ENCODE results near the gene EML4. TPM values are rescaled to one million over a fixed set of nuclear protein-coding genes. Genes with fewer than 3 reads are reported as not detected.

The EML4 gene
- total and polyA plus RNA-seq, 4 donors = 9.6 to 51.9 (median 30.8) TPM

GRCh38 chr2:42203792-42204191, 34.6 kb downstream of the EML4 start:
- no peak for ATAC-seq (ENCODE audit: low FRiP score)
- WGBS, 2 donors = 92 to 94% methylated on average over 4 of the region's 4 CpGs
- Histone ChIP-seq H3K4me1 (ENCODE audit: control insufficient read depth in 1 of 2, insufficient read depth in 2 of 2, low read length in 2 of 2) (no peaks in the 10 kb centered on the region), H3K9me3 (ENCODE audit: control insufficient read depth, low read length) (no peaks in the 10 kb centered on the region), H3K27ac (ENCODE audit: low read depth in 1 of 2, low read length in 2 of 2) (no peak overlapping the region), H3K4me3 (ENCODE audit: low read length in 2 of 2) (no peak overlapping the region), H3K36me3 (ENCODE audit: control insufficient read depth in 1 of 2, insufficient read depth in 2 of 2, low read length in 1 of 2) (no peaks in the 10 kb centered on the region), H3K27me3 (ENCODE audit: control insufficient read depth in 1 of 2, insufficient read depth in 2 of 2, low read length in 1 of 2) (no peaks in the 10 kb centered on the region)
- no peak for DNase-seq
- intact Hi-C loops (cut with DNase I) = no loop called here

- H3K4me3 ChIP-seq (ENCODE audit: low read length in 2 of 2) = no peak overlapping the region
- no peaks in the 10 kb centered on the region for H3K9me3 ChIP-seq (ENCODE audit: control insufficient read depth, low read length)
- intact Hi-C loops (cut with DNase I) = no loop called here
- H3K27ac ChIP-seq (ENCODE audit: low read depth in 1 of 2, low read length in 2 of 2) = no peak overlapping the region
- DNase-seq = no peak
- no peak for ATAC-seq (ENCODE audit: low FRiP score)
- H3K36me3 ChIP-seq (ENCODE audit: control insufficient read depth in 1 of 2, insufficient read depth in 2 of 2, low read length in 1 of 2) = no peaks in the 10 kb centered on the region
- no peaks in the 10 kb centered on the region for H3K4me1 ChIP-seq (ENCODE audit: control insufficient read depth in 1 of 2, insufficient read depth in 2 of 2, low read length in 2 of 2)
- H3K27me3 ChIP-seq (ENCODE audit: control insufficient read depth in 1 of 2, insufficient read depth in 2 of 2, low read length in 1 of 2) = no peaks in the 10 kb centered on the region
Observed at GRCh38 chr2:42205337-42205736, 36.2 kb downstream of the EML4 start.

- ATAC-seq (ENCODE audit: low FRiP score) (no peak), DNase-seq (no peak)
- Histone ChIP-seq H3K4me3 (ENCODE audit: low read length in 2 of 2) (no peak overlapping the region), H3K36me3 (ENCODE audit: control insufficient read depth in 1 of 2, insufficient read depth in 2 of 2, low read length in 1 of 2) (no peaks in the 10 kb centered on the region), H3K9me3 (ENCODE audit: control insufficient read depth, low read length) (no peaks in the 10 kb centered on the region), H3K4me1 (ENCODE audit: control insufficient read depth in 1 of 2, insufficient read depth in 2 of 2, low read length in 2 of 2) (peaks cover 0 to 2% of the 10 kb centered on the region in 2 donors), H3K27me3 (ENCODE audit: control insufficient read depth in 1 of 2, insufficient read depth in 2 of 2, low read length in 1 of 2) (no peaks in the 10 kb centered on the region), H3K27ac (ENCODE audit: low read depth in 1 of 2, low read length in 2 of 2) (no peak overlapping the region)
- 94 to 98% methylated on average over 5 of the region's 5 CpGs for WGBS, 2 donors
- intact Hi-C loops (cut with DNase I) = no loop called here
Observed at GRCh38 chr2:42207826-42208225, 38.7 kb downstream of the EML4 start.

- DNase-seq (no peak), ATAC-seq (ENCODE audit: low FRiP score) (no peak)
- Histone ChIP-seq H3K4me3 (ENCODE audit: low read length in 2 of 2) (no peak overlapping the region), H3K36me3 (ENCODE audit: control insufficient read depth in 1 of 2, insufficient read depth in 2 of 2, low read length in 1 of 2) (no peaks in the 10 kb centered on the region), H3K4me1 (ENCODE audit: control insufficient read depth in 1 of 2, insufficient read depth in 2 of 2, low read length in 2 of 2) (peaks cover 1 to 2% of the 10 kb centered on the region in 2 donors), H3K27me3 (ENCODE audit: control insufficient read depth in 1 of 2, insufficient read depth in 2 of 2, low read length in 1 of 2) (no peaks in the 10 kb centered on the region), H3K27ac (ENCODE audit: low read depth in 1 of 2, low read length in 2 of 2) (no peak overlapping the region), H3K9me3 (ENCODE audit: control insufficient read depth, low read length) (no peaks in the 10 kb centered on the region)
- 97% methylated on average over 2 of the region's 2 CpGs for WGBS, 2 donors
- intact Hi-C loops (cut with DNase I) = no loop called here
Observed at GRCh38 chr2:42210203-42210602, 41.0 kb downstream of the EML4 start.

GRCh38 chr2:42211291-42211690, 42.1 kb downstream of the EML4 start:
- 72 to 74% methylated on average over 5 of the region's 5 CpGs for WGBS, 2 donors

GRCh38 chr2:42214669-42215068, 45.5 kb downstream of the EML4 start:
- no peak for DNase-seq
- H3K36me3 ChIP-seq (ENCODE audit: control insufficient read depth in 1 of 2, insufficient read depth in 2 of 2, low read length in 1 of 2) = no peaks in the 10 kb centered on the region
- no peaks in the 10 kb centered on the region for H3K27me3 ChIP-seq (ENCODE audit: control insufficient read depth in 1 of 2, insufficient read depth in 2 of 2, low read length in 1 of 2)
- H3K4me1 ChIP-seq (ENCODE audit: control insufficient read depth in 1 of 2, insufficient read depth in 2 of 2, low read length in 2 of 2) = peaks cover 1 to 2% of the 10 kb centered on the region in 2 donors
- ATAC-seq (ENCODE audit: low FRiP score) = no peak
- no peaks in the 10 kb centered on the region for H3K9me3 ChIP-seq (ENCODE audit: control insufficient read depth, low read length)
- no peak overlapping the region for H3K27ac ChIP-seq (ENCODE audit: low read depth in 1 of 2, low read length in 2 of 2)
- intact Hi-C loops (cut with DNase I) = no loop called here
- 94 to 95% methylated on average over 4 of the region's 4 CpGs for WGBS, 2 donors
- H3K4me3 ChIP-seq (ENCODE audit: low read length in 2 of 2) = no peak overlapping the region

More at GRCh38 chr2:42211291-42211690, 42.1 kb downstream of the EML4 start:
- intact Hi-C loops (cut with DNase I) = no loop called here
- no peaks in the 10 kb centered on the region for H3K9me3 ChIP-seq (ENCODE audit: control insufficient read depth, low read length)
- no peaks in the 10 kb centered on the region for H3K27me3 ChIP-seq (ENCODE audit: control insufficient read depth in 1 of 2, insufficient read depth in 2 of 2, low read length in 1 of 2)
- ATAC-seq (ENCODE audit: low FRiP score) = no peak
- H3K4me1 ChIP-seq (ENCODE audit: control insufficient read depth in 1 of 2, insufficient read depth in 2 of 2, low read length in 2 of 2) = peaks cover 1 to 2% of the 10 kb centered on the region in 2 donors
- no peak overlapping the region for H3K4me3 ChIP-seq (ENCODE audit: low read length in 2 of 2)
- H3K36me3 ChIP-seq (ENCODE audit: control insufficient read depth in 1 of 2, insufficient read depth in 2 of 2, low read length in 1 of 2) = no peaks in the 10 kb centered on the region
- DNase-seq = no peak
- no peak overlapping the region for H3K27ac ChIP-seq (ENCODE audit: low read depth in 1 of 2, low read length in 2 of 2)

- H3K36me3 ChIP-seq (ENCODE audit: control insufficient read depth in 1 of 2, insufficient read depth in 2 of 2, low read length in 1 of 2) = no peaks in the 10 kb centered on the region
- peaks cover 1 to 2% of the 10 kb centered on the region in 2 donors for H3K4me1 ChIP-seq (ENCODE audit: control insufficient read depth in 1 of 2, insufficient read depth in 2 of 2, low read length in 2 of 2)
- DNase-seq (no peak), ATAC-seq (ENCODE audit: low FRiP score) (no peak)
- intact Hi-C loops (cut with DNase I) = no loop called here
- no peak overlapping the region for H3K4me3 ChIP-seq (ENCODE audit: low read length in 2 of 2)
- H3K9me3 ChIP-seq (ENCODE audit: control insufficient read depth, low read length) = no peaks in the 10 kb centered on the region
- H3K27ac ChIP-seq (ENCODE audit: low read depth in 1 of 2, low read length in 2 of 2) = no peak overlapping the region
- H3K27me3 ChIP-seq (ENCODE audit: control insufficient read depth in 1 of 2, insufficient read depth in 2 of 2, low read length in 1 of 2) = no peaks in the 10 kb centered on the region
Observed at GRCh38 chr2:42216694-42217093, 47.5 kb downstream of the EML4 start.

GRCh38 chr2:42217307-42217706, 48.2 kb downstream of the EML4 start:
- ATAC-seq (ENCODE audit: low FRiP score) (no peak), DNase-seq (no peak)
- Histone ChIP-seq H3K27me3 (ENCODE audit: control insufficient read depth in 1 of 2, insufficient read depth in 2 of 2, low read length in 1 of 2) (no peaks in the 10 kb centered on the region), H3K9me3 (ENCODE audit: control insufficient read depth, low read length) (no peaks in the 10 kb centered on the region), H3K27ac (ENCODE audit: low read depth in 1 of 2, low read length in 2 of 2) (no peak overlapping the region), H3K4me1 (ENCODE audit: control insufficient read depth in 1 of 2, insufficient read depth in 2 of 2, low read length in 2 of 2) (peaks cover 0 to 1% of the 10 kb centered on the region in 2 donors), H3K4me3 (ENCODE audit: low read length in 2 of 2) (no peak overlapping the region), H3K36me3 (ENCODE audit: control insufficient read depth in 1 of 2, insufficient read depth in 2 of 2, low read length in 1 of 2) (no peaks in the 10 kb centered on the region)
- 65 to 73% methylated on average over 3 of the region's 3 CpGs for WGBS, 2 donors
- intact Hi-C loops (cut with DNase I) = no loop called here

- Histone ChIP-seq H3K36me3 (ENCODE audit: control insufficient read depth in 1 of 2, insufficient read depth in 2 of 2, low read length in 1 of 2) (no peaks in the 10 kb centered on the region), H3K27ac (ENCODE audit: low read depth in 1 of 2, low read length in 2 of 2) (no peak overlapping the region), H3K27me3 (ENCODE audit: control insufficient read depth in 1 of 2, insufficient read depth in 2 of 2, low read length in 1 of 2) (no peaks in the 10 kb centered on the region), H3K4me1 (ENCODE audit: control insufficient read depth in 1 of 2, insufficient read depth in 2 of 2, low read length in 2 of 2) (peaks cover 0 to 1% of the 10 kb centered on the region in 2 donors), H3K4me3 (ENCODE audit: low read length in 2 of 2) (no peak overlapping the region), H3K9me3 (ENCODE audit: control insufficient read depth, low read length) (no peaks in the 10 kb centered on the region)
- DNase-seq (no peak), ATAC-seq (ENCODE audit: low FRiP score) (no peak)
- intact Hi-C loops (cut with DNase I) = no loop called here
- 75 to 82% methylated on average over 5 of the region's 5 CpGs for WGBS, 2 donors
Observed at GRCh38 chr2:42217914-42218313, 48.8 kb downstream of the EML4 start.
